Suppressor macrophage (primary cell): ENCODE measurements around the gene PRRT3.
A peak's percentile ranks its signal among the peaks of the same experiment; 100 is the strongest.

Source experiments
- DNase-seq, 4 experiments: peaks; one replicate each; pipeline ENCODE4 v3.0.0-alpha.2; 2020 to 2022
- total RNA-seq, 17 experiments: gene quantifications; one replicate each; lab custom pipeline; 2026; ENCODE audit warnings: mixed read lengths in 6 of 17, inconsistent platforms in 3 of 17; lab: John Stamatoyannopoulos, UW

Gene PRRT3
- total RNA-seq: 0.21 to 5.0 (median 0.60) reads per million in 17 experiments

GRCh38 chr3:9951962-9952805 is at the start of gene PRRT3:
Gene PRRT3, minus strand, starts transcription at chr3:9952408. Its CDS starts 2,293 bp downstream, at chr3:9950115.
- peak; percentile 57 to 77 (median 72) for DNase-seq

GRCh38 chr3:10000686-10001085 is 48.5 kb upstream of the PRRT3 start:
- no peak for DNase-seq

- DNase-seq: no peak
Observed at GRCh38 chr3:9994086-9994844, 42.1 kb upstream of the PRRT3 start.

GRCh38 chr3:9986230-9986725 is 34.1 kb upstream of the PRRT3 start:
- DNase-seq: no peak

- no peak for DNase-seq
Observed at GRCh38 chr3:9980251-9980650, 28.0 kb upstream of the PRRT3 start.

- DNase-seq: no peak
Observed at GRCh38 chr3:9978710-9979305, 26.6 kb upstream of the PRRT3 start.

GRCh38 chr3:9976721-9977709 is 24.8 kb upstream of the PRRT3 start:
- peak; percentile 85 to 96 (median 90) for DNase-seq

- no peak for DNase-seq
Observed at GRCh38 chr3:9970020-9970652, 17.9 kb upstream of the PRRT3 start.

GRCh38 chr3:9969632-9970019 is 17.4 kb upstream of the PRRT3 start:
- DNase-seq: no peak

- no peak for DNase-seq
Observed at GRCh38 chr3:9966841-9967240, 14.6 kb upstream of the PRRT3 start.

GRCh38 chr3:9965200-9965875 is 13.1 kb upstream of the PRRT3 start:
- DNase-seq: no peak

- peak in 3 of 4 experiments; percentile 17 to 44 (median 31) for DNase-seq
Observed at GRCh38 chr3:9957214-9957613, 5.0 kb upstream of the PRRT3 start.

- no peak for DNase-seq
Observed at GRCh38 chr3:9955611-9956352, 3.6 kb upstream of the PRRT3 start.

- no peak for DNase-seq
Observed at GRCh38 chr3:9955067-9955502, 2.9 kb upstream of the PRRT3 start.

- DNase-seq: no peak
Observed at GRCh38 chr3:9951598-9951961, 628 bp downstream of the PRRT3 start.

- DNase-seq: no peak
Observed at GRCh38 chr3:9951126-9951525, 1.1 kb downstream of the PRRT3 start.

GRCh38 chr3:9949626-9950025 is 2.6 kb downstream of the PRRT3 start:
- no peak for DNase-seq

GRCh38 chr3:9949115-9949514 is 3.1 kb downstream of the PRRT3 start:
- no peak for DNase-seq

- no peak for DNase-seq
Observed at GRCh38 chr3:9948586-9948985, 3.6 kb downstream of the PRRT3 start.
